Endothelial cell of umbilical vein (primary cell): ENCODE measurements around the gene GLCE. TPM values are rescaled to one million over a fixed set of nuclear protein-coding genes. Genes with fewer than 3 reads are reported as not detected.

Source experiments
- BruUV-seq: library from RNA; stranded (reverse); fragments of 400-500 nt; replicated peaks from 2 replicates; lab custom pipeline; 2021; lab: Mats Ljungman, UMichigan
- CTCF ChIA-PET: fragments of 300-600, 350-600 bp; sonication (Branson Sonifier 250); formaldehyde crosslinking; loops from one replicate; lab custom pipeline; 2021; ENCODE audit warnings: antibody characterized with exemption, inconsistent platforms; lab: Charles Lee
- POLR2A ChIA-PET: fragments of 300-600, 350-600 bp; sonication (Branson Sonifier 250); formaldehyde crosslinking; loops from one replicate; lab custom pipeline; 2021; ENCODE audit warnings: antibody characterized with exemption, inconsistent platforms; lab: Charles Lee
- DNase-seq: peaks from one replicate; pipeline ENCODE4 v3.0.0-alpha.2; 2011; ENCODE audit warnings: low read depth, low spot score
- FAIRE-seq: peaks from 2 replicates; lab custom pipeline; 2011; peaks lifted over from hg19 to GRCh38; lab: Jason Lieb, UNC
- H2AFZ ChIP-seq: 2 replicates; pipeline ENCODE4 v1.6.0; 2012; ENCODE audit warnings: low read depth, low read length, control low read depth, inconsistent platforms
- H3K27ac ChIP-seq: 2 replicates; pipeline ENCODE4 v1.5.1; 2011; ENCODE audit warnings: low read depth, mild to moderate bottlenecking, control low read depth, low read length, moderate library complexity; ENCODE audit not compliant: insufficient read depth
- H3K27me3 ChIP-seq, 2 experiments: 2 replicates each; pipeline versions ENCODE4 v1.6.0 to v1.6.1; 2011; ENCODE audit warnings: low read length in 2 of 2, mixed read lengths in 1 of 2; ENCODE audit not compliant: control insufficient read depth in 2 of 2, insufficient read depth in 2 of 2
- H3K36me3 ChIP-seq, 2 experiments: 2 replicates in 1 of 2; 3 replicates in 1 of 2; pipeline ENCODE4 v1.5.1; 2011; ENCODE audit warnings: low read length in 2 of 2, mild to moderate bottlenecking in 1 of 2, moderate library complexity in 1 of 2; ENCODE audit not compliant: control insufficient read depth in 2 of 2, insufficient read depth in 2 of 2; ENCODE audit errors: extremely low read depth in 1 of 2
- H3K4me1 ChIP-seq: 3 replicates; pipeline ENCODE4 v1.5.1; 2011; ENCODE audit warnings: mild to moderate bottlenecking, low read length; ENCODE audit not compliant: control insufficient read depth, insufficient read depth; ENCODE audit errors: extremely low read depth
- H3K4me2 ChIP-seq: 2 replicates; pipeline ENCODE4 v1.6.1; 2011; ENCODE audit warnings: low read length, control low read depth, mixed read lengths; ENCODE audit not compliant: insufficient read depth
- H3K4me3 ChIP-seq, 3 experiments: fragments of 200-600 bp in 1 of 3; sonication (generic), shearing (Covaris generic) in 1 of 3; replicated peaks in 1 of 3; 2 replicates each; pipeline ENCODE4 v1.5.1; 2011 to 2016; ENCODE audit warnings: control low read depth in 3 of 3, low read length in 3 of 3, mild to moderate bottlenecking in 2 of 3, inconsistent platforms in 1 of 3, low read depth in 1 of 3, moderate library complexity in 1 of 3; ENCODE audit not compliant: insufficient read depth in 1 of 3
- H3K79me2 ChIP-seq: 2 replicates; pipeline ENCODE4 v1.6.0; 2012; ENCODE audit warnings: low read length, inconsistent platforms; ENCODE audit not compliant: control insufficient read depth, insufficient read depth
- H3K9ac ChIP-seq: replicated peaks from 2 replicates; pipeline ENCODE3; 2011; ENCODE audit warnings: low read length, control low read depth; ENCODE audit not compliant: insufficient read depth; ENCODE audit errors: extremely low read depth
- H3K9me1 ChIP-seq: replicated peaks from 3 replicates; pipeline ENCODE4 v1.6.0; 2011; ENCODE audit warnings: mild to moderate bottlenecking, low read length; ENCODE audit not compliant: control insufficient read depth, insufficient read depth; ENCODE audit errors: extremely low read depth
- H3K9me3 ChIP-seq: replicated peaks from 2 replicates; pipeline ENCODE4 v1.5.1; 2012; ENCODE audit warnings: low read length, inconsistent platforms; ENCODE audit not compliant: control insufficient read depth, insufficient read depth
- H4K20me1 ChIP-seq: replicated peaks from 2 replicates; pipeline ENCODE3; 2011; ENCODE audit warnings: mild to moderate bottlenecking, low read length; ENCODE audit not compliant: control insufficient read depth, insufficient read depth; ENCODE audit errors: extremely low read depth
- EZH2 ChIP-seq: IDR thresholded peaks from 2 replicates; pipeline ENCODE4 v1.6.1; 2012; ENCODE audit warnings: borderline replicate concordance, low read depth, mild to moderate bottlenecking, moderate library complexity, low read length, inconsistent platforms; ENCODE audit not compliant: severe bottlenecking
- FOS ChIP-seq: IDR thresholded peaks from 2 replicates; pipeline ENCODE4 v1.6.1; 2011; ENCODE audit warnings: mild to moderate bottlenecking, low read length, moderate library complexity, borderline replicate concordance; ENCODE audit not compliant: insufficient read depth
- GATA2 ChIP-seq: IDR thresholded peaks from 2 replicates; pipeline ENCODE4 v1.7.0; 2011; ENCODE audit warnings: low read depth, mild to moderate bottlenecking, moderate library complexity, mixed read lengths, low read length; ENCODE audit not compliant: insufficient read length, insufficient read depth
- JUN ChIP-seq: IDR thresholded peaks from 2 replicates; pipeline ENCODE4 v1.6.1; 2011; ENCODE audit warnings: borderline replicate concordance, low read depth; ENCODE audit not compliant: insufficient read length, insufficient read depth
- POLR2A ChIP-seq: IDR thresholded peaks from 2 replicates; pipeline ENCODE4 v1.6.1; 2012; ENCODE audit warnings: low read depth, mild to moderate bottlenecking, control low read depth, low read length
- POLR2AphosphoS5 ChIP-seq: IDR thresholded peaks from 2 replicates; pipeline ENCODE4 v1.6.1; 2012; ENCODE audit warnings: low read depth, mild to moderate bottlenecking, control low read depth, low read length, moderate library complexity; ENCODE audit not compliant: insufficient read depth
- dilution Hi-C: fragments of 300-500 bp; cut with MboI; formaldehyde crosslinking; loops from one replicate; pipeline ENCODE4 v1.15.0; 2019; ENCODE audit warnings: low sequenced_read_pairs; ENCODE audit not compliant: extremely low pct_ligation_motif_present
- intact Hi-C: fragments of 100-400 bp; cut with micrococcal nuclease; formaldehyde crosslinking; loops from one replicate; pipeline ENCODE4 v1.10.0; 2022
- polyA plus RNA-seq, 4 experiments: library from polyadenylated mRNA; depleted of rRNA in 3 of 4; stranded (reverse) in 3 of 4; unstranded in 1 of 4; fragments of >200 nt; gene quantifications; 2 replicates each; pipeline versions ENCODE4 v1.2.1 to v1.2.3, GENCODE V29; 2011 to 2012; ENCODE audit warnings: missing spikeins in 1 of 4
- total RNA-seq: library from RNA; stranded (reverse); gene quantifications from 2 replicates; pipeline ENCODE4 v1.2.3, GENCODE V29; 2021
- TF ChIP-seq, protein P1 (sequence below): IDR thresholded peaks from 2 replicates; pipeline ENCODE4 v1.6.1; 2011; ENCODE audit not compliant: insufficient read depth, insufficient read length
- TF ChIP-seq, protein P2 (sequence below), 2 donors: IDR thresholded peaks; 1 replicate in 1 of 2; 2 replicates in 1 of 2; pipeline ENCODE4 v1.5.1; 2011; ENCODE audit warnings: low read length in 2 of 2, mild to moderate bottlenecking in 2 of 2, moderate library complexity in 2 of 2, control low read depth in 1 of 2, inconsistent platforms in 1 of 2, low read depth in 1 of 2; ENCODE audit not compliant: insufficient read depth in 1 of 2; ENCODE audit errors: extremely low read depth in 1 of 2

The GLCE gene
- total and polyA plus RNA-seq, 2 donors (not counting 3 experiments of a cell fraction or from before 2014, with no cell fraction given): 48.1 to 86.6 TPM

DNA sequence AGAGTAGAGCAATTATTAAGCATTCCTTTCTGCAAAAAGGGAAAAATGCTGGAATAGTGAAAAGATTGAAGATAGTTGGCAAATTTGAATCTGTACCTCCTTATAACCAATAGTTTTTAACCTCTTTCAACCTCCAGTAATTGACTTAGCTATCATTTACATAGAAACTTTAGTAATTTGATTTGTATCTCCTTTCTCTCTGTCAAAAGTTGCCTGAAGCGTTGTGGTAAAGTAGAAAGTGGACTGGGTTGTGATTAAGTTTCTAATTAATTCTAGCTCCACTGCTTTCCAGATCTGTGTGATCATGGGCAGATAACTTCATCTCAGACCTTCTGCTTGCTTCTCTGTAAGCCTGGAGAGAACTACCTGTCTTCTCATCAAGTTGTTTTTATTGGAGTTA, 24.8 kb downstream of the GLCE start:
- TF ChIP-seq POLR2A: no peak
- TF ChIP-seq, protein P1, sequence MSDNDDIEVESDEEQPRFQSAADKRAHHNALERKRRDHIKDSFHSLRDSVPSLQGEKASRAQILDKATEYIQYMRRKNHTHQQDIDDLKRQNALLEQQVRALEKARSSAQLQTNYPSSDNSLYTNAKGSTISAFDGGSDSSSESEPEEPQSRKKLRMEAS: no peak
- TF ChIP-seq EZH2: no peak
- no peak for TF ChIP-seq POLR2AphosphoS5
- no peak for TF ChIP-seq GATA2
- TF ChIP-seq FOS: no peak
- no peak for TF ChIP-seq JUN
- TF ChIP-seq, protein P2, sequence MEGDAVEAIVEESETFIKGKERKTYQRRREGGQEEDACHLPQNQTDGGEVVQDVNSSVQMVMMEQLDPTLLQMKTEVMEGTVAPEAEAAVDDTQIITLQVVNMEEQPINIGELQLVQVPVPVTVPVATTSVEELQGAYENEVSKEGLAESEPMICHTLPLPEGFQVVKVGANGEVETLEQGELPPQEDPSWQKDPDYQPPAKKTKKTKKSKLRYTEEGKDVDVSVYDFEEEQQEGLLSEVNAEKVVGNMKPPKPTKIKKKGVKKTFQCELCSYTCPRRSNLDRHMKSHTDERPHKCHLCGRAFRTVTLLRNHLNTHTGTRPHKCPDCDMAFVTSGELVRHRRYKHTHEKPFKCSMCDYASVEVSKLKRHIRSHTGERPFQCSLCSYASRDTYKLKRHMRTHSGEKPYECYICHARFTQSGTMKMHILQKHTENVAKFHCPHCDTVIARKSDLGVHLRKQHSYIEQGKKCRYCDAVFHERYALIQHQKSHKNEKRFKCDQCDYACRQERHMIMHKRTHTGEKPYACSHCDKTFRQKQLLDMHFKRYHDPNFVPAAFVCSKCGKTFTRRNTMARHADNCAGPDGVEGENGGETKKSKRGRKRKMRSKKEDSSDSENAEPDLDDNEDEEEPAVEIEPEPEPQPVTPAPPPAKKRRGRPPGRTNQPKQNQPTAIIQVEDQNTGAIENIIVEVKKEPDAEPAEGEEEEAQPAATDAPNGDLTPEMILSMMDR (IDR thresholded peaks at IDR 0.05; ENCODE audit: extremely low read depth in 1 of 2, insufficient read depth in 1 of 2, low read depth in 1 of 2, low read length in 2 of 2): no peak

More for the DNA sequence above, 24.8 kb downstream of the GLCE start:
- dilution Hi-C loops (no loop called here), intact Hi-C loops (no loop called here)
- ChIA-PET CTCF (interaction anchor here (1.0 to 2.1 kb wide), 5 partner anchors 9 to 138 kb away, joined by 3 to 6 read pairs (median 3); no protein-coding TSS in a partner anchor), POLR2A (no interaction called here)
- no peak overlapping the region for H3K9ac ChIP-seq
- H3K27me3 ChIP-seq: no peaks in the 10 kb centered on the region
- H3K27ac ChIP-seq: no peak overlapping the region
- DNase-seq (no peak), FAIRE-seq (no peak)
- H3K4me1 ChIP-seq: no peaks in the 10 kb centered on the region
- H3K4me3 ChIP-seq: no peak overlapping the region
- no peaks in the 10 kb centered on the region for H3K9me3 ChIP-seq
- no peaks in the 10 kb centered on the region for H3K36me3 ChIP-seq
- no peaks in the 10 kb centered on the region for H3K9me1 ChIP-seq
- no TSS peak for BruUV-seq
- peaks cover 2% of the 10 kb centered on the region for H4K20me1 ChIP-seq
- H3K79me2 ChIP-seq: peaks cover 83% of the 10 kb centered on the region
- no peak overlapping the region for H3K4me2 ChIP-seq
- no peak overlapping the region for H2AFZ ChIP-seq
